KMS-11 (cell line): ENCODE results near the gene MYBPC3.

Experiments
- H2AFZ ChIP-seq: fragments of 200-600 bp; sonication (generic); 2 replicates; pipeline ENCODE4 v1.6.1; 2016; ENCODE audit warnings: antibody characterized with exemption, mixed run types, low read depth
- H3K27ac ChIP-seq: fragments of 200-600 bp; sonication (generic); 2 replicates; pipeline ENCODE4 v1.6.1; 2016; ENCODE audit warnings: mild to moderate bottlenecking, mixed run types
- H3K27me3 ChIP-seq: fragments of 200-600 bp; sonication (generic); 2 replicates; pipeline ENCODE4 v1.6.1; 2017; ENCODE audit warnings: mild to moderate bottlenecking, low read depth, mixed run types, moderate library complexity; ENCODE audit not compliant: insufficient read depth
- H3K36me3 ChIP-seq: fragments of 200-600 bp; sonication (generic); 2 replicates; pipeline ENCODE4 v1.6.1; 2017; ENCODE audit warnings: mild to moderate bottlenecking, mixed run types; ENCODE audit not compliant: insufficient read depth
- H3K4me1 ChIP-seq: fragments of 200-600 bp; sonication (generic); 2 replicates; pipeline ENCODE4 v1.6.1; 2016; ENCODE audit warnings: mild to moderate bottlenecking, low read depth, mixed run types; ENCODE audit not compliant: poor library complexity, severe bottlenecking
- H3K4me2 ChIP-seq: fragments of 200-600 bp; sonication (generic); 2 replicates; pipeline ENCODE4 v1.7.0; 2016; ENCODE audit warnings: mild to moderate bottlenecking, mixed run types
- H3K4me3 ChIP-seq: fragments of 200-600 bp; sonication (generic); IDR thresholded peaks from 2 replicates; pipeline ENCODE4 v1.6.1; 2017; ENCODE audit warnings: low read depth, low read length, mixed read lengths; ENCODE audit not compliant: insufficient read depth
- H3K79me2 ChIP-seq: fragments of 200-600 bp; sonication (generic); 2 replicates; pipeline ENCODE4 v1.6.1; 2016; ENCODE audit warnings: low read depth, mixed run types; ENCODE audit not compliant: insufficient read depth
- H3K9ac ChIP-seq: fragments of 200-600 bp; sonication (generic); 2 replicates; pipeline ENCODE4 v1.6.1; 2016; ENCODE audit warnings: mild to moderate bottlenecking, mixed run types
- H4K20me1 ChIP-seq: fragments of 200-600 bp; sonication (generic); 2 replicates; pipeline ENCODE4 v1.6.1; 2016; ENCODE audit warnings: mild to moderate bottlenecking, mixed run types; ENCODE audit not compliant: insufficient read depth
- TF ChIP-seq, protein P1 (sequence below): fragments of 200-600 bp; sonication (generic); conservative IDR thresholded peaks from 2 replicates; pipeline ENCODE4 v1.6.1; 2017; ENCODE audit warnings: low read depth, mild to moderate bottlenecking, antibody characterized with exemption, low read length, moderate library complexity, mixed read lengths

The MYBPC3 gene

DNA sequence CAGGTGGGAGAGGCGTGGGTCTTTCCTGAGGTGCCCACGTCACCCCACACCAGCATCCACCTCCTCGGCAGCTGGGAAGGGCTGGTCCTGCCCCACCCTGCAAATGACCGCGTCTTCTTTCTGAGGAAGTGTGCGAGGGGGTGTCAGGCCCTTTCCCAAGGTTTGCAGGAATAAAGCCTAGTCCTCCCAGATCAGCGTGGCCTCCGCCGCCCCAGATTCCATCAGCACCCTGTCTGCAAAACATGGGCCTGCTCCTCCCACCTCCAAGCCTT lies 41.5 kb upstream of the MYBPC3 start:
- Histone ChIP-seq H2AFZ (peak overlapping the region; percentile 83; the same call in 1 of the 2 replicates), H3K4me1 (peaks cover 21% of the 10 kb centered on the region), H4K20me1 (no peaks in the 10 kb centered on the region), H3K27ac (no peak overlapping the region), H3K27me3 (no peaks in the 10 kb centered on the region), H3K36me3 (no peaks in the 10 kb centered on the region), H3K4me2 (peak overlapping the region; percentile 69; the same call in 1 of the 2 replicates), H3K4me3 (no peak overlapping the region), H3K79me2 (no peaks in the 10 kb centered on the region), H3K9ac (no peak overlapping the region)
- TF ChIP-seq, protein P1, sequence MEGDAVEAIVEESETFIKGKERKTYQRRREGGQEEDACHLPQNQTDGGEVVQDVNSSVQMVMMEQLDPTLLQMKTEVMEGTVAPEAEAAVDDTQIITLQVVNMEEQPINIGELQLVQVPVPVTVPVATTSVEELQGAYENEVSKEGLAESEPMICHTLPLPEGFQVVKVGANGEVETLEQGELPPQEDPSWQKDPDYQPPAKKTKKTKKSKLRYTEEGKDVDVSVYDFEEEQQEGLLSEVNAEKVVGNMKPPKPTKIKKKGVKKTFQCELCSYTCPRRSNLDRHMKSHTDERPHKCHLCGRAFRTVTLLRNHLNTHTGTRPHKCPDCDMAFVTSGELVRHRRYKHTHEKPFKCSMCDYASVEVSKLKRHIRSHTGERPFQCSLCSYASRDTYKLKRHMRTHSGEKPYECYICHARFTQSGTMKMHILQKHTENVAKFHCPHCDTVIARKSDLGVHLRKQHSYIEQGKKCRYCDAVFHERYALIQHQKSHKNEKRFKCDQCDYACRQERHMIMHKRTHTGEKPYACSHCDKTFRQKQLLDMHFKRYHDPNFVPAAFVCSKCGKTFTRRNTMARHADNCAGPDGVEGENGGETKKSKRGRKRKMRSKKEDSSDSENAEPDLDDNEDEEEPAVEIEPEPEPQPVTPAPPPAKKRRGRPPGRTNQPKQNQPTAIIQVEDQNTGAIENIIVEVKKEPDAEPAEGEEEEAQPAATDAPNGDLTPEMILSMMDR, result no peak

- Histone ChIP-seq H3K79me2 (no peaks in the 10 kb centered on the region), H3K4me3 (no peak overlapping the region), H3K9ac (peak overlapping the region; percentile 19; the same call in 1 of the 2 replicates), H2AFZ (peak overlapping the region; percentile 83), H3K27ac (peak overlapping the region; percentile 37), H3K4me2 (peak overlapping the region; percentile 69; the same call in 1 of the 2 replicates), H3K27me3 (no peaks in the 10 kb centered on the region), H4K20me1 (no peaks in the 10 kb centered on the region), H3K4me1 (peaks cover 21% of the 10 kb centered on the region), H3K36me3 (no peaks in the 10 kb centered on the region)
- TF ChIP-seq, protein P1, result no peak
Measured at GRCh38 chr11:47393163-47394049, 40.9 kb upstream of the MYBPC3 start.

DNA sequence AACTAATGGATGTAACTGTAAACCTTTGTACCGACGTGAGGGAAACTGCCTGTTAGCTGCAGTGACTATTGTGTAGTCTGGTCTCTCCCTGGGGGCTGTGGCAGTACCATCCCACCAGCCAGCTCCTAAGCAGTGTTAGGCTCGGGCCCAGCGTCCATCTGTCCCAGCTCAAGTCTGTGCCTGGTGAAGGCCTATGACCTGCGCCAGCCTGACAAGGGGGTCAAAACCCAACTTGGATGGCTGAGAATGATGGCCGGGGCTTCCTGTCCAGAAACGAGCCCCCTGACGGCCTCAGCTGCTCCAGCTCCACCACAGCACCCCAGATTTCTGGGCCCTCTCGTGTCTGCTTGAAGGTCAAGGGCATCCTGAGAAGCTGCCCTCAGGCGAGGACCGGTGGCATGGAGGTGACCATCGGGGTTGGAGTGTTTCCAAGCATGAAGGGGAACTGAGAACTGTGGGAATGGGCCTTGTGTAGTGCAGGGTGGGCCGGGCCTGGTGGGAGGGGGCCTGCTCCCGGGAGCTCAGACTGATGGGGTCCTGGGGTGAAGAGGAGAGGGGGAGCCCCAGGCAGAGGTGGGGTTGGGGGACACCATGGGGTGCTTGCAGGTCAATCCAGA lies 40.2 kb upstream of the MYBPC3 start:
- TF ChIP-seq, protein P1, result no peak
- Histone ChIP-seq H3K4me1 (peaks cover 21% of the 10 kb centered on the region), H3K9ac (peak overlapping the region; percentile 19; the same call in 1 of the 2 replicates), H4K20me1 (no peaks in the 10 kb centered on the region), H3K27me3 (no peaks in the 10 kb centered on the region), H3K79me2 (no peaks in the 10 kb centered on the region), H3K4me3 (no peak overlapping the region), H2AFZ (peak overlapping the region; percentile 83; the same call in 1 of the 2 replicates), H3K4me2 (0 out of 2 replicates have a peak overlapping the region, but pooled peaks have one; percentile 69), H3K27ac (peak overlapping the region; percentile 37; the same call in 1 of the 2 replicates), H3K36me3 (no peaks in the 10 kb centered on the region)

DNA sequence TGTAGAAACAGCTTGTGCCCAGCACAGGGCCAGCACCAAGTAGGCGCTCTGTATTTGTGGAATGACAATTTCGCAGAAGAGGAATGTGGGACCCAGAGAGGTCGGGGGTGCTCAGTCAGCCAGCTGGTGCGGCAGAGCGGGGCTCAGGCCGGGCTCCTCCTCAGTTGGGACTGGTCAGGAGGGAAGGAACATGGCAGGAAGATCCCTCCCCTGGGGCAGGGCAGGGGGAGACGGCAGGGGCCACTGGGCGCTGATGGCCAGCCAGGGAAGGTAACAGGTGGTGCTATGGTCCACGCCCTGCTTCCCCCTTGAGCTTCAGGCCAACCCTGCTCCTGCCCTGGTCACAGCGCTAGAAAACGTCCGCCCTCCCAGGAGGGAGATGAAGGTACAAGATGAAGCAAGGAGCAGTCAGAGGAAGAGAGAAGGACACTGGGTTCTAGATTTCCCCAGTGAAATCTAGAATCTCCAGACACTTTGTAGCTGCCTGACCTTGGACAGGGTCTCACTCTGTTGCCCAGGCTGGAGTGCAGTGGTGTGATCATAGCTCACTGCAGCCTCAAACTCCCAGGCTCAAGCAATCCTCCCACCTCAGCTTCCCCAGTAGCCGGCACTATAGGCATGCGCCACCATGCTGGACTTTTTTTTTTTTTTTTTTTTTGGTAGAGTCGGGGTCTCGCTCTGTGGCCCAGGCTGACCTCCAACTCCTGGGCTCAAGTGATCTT lies 39.4 kb upstream of the MYBPC3 start:
- Histone ChIP-seq H3K27me3 (no peaks in the 10 kb centered on the region), H4K20me1 (no peaks in the 10 kb centered on the region), H3K9ac (no peak overlapping the region), H3K4me1 (peaks cover 21% of the 10 kb centered on the region), H3K4me3 (no peak overlapping the region), H3K4me2 (no peak overlapping the region), H2AFZ (no peak overlapping the region), H3K79me2 (no peaks in the 10 kb centered on the region), H3K27ac (no peak overlapping the region), H3K36me3 (no peaks in the 10 kb centered on the region)
- TF ChIP-seq, protein P1, result no peak
